ENCODE measurements around the gene MIDN.

The MIDN gene

DNA sequence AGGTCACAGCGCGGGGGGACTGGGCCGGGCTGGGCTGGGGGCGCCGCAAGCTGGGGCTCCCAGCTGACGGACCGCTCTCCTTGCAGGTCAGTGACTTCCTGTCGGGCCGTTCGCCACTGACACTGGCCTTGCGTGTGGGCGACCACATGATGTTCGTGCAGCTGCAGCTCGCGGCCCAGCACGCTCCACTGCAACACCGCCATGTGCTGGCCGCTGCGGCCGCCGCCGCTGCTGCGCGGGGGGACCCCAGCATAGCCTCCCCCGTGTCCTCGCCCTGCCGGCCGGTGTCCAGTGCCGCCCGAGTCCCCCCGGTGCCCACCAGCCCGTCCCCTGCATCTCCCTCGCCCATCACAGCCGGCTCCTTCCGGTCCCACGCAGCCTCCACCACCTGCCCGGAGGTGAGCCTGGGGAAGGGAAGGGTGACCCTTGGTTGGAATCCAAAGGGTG is 5.7 kb downstream of the MIDN start:
- ChIA-PET POLR2A (interaction anchor here (1.5 to 7.6 kb wide), 4 partner anchors 10 to 20 kb away, joined by 6 to 188 read pairs (median 50); partner anchors contain the start of gene CIRBP), CTCF (interaction anchor here (1.2 to 6.4 kb wide), 3 partner anchors 10 to 25 kb away, joined by 3 to 69 read pairs (median 21); partner anchors contain the start of gene CIRBP)
- H3K4me3 ChIP-seq (ENCODE audit: low read depth, low read length): no peak overlapping the region
- TF ChIP-seq, protein P1, sequence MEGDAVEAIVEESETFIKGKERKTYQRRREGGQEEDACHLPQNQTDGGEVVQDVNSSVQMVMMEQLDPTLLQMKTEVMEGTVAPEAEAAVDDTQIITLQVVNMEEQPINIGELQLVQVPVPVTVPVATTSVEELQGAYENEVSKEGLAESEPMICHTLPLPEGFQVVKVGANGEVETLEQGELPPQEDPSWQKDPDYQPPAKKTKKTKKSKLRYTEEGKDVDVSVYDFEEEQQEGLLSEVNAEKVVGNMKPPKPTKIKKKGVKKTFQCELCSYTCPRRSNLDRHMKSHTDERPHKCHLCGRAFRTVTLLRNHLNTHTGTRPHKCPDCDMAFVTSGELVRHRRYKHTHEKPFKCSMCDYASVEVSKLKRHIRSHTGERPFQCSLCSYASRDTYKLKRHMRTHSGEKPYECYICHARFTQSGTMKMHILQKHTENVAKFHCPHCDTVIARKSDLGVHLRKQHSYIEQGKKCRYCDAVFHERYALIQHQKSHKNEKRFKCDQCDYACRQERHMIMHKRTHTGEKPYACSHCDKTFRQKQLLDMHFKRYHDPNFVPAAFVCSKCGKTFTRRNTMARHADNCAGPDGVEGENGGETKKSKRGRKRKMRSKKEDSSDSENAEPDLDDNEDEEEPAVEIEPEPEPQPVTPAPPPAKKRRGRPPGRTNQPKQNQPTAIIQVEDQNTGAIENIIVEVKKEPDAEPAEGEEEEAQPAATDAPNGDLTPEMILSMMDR (IDR thresholded peaks at IDR 0.05; ENCODE audit: insufficient read depth, low read length, missing control alignments): no peak
- no peak for DNase-seq (ENCODE audit: low read depth, low spot score)

DNA sequence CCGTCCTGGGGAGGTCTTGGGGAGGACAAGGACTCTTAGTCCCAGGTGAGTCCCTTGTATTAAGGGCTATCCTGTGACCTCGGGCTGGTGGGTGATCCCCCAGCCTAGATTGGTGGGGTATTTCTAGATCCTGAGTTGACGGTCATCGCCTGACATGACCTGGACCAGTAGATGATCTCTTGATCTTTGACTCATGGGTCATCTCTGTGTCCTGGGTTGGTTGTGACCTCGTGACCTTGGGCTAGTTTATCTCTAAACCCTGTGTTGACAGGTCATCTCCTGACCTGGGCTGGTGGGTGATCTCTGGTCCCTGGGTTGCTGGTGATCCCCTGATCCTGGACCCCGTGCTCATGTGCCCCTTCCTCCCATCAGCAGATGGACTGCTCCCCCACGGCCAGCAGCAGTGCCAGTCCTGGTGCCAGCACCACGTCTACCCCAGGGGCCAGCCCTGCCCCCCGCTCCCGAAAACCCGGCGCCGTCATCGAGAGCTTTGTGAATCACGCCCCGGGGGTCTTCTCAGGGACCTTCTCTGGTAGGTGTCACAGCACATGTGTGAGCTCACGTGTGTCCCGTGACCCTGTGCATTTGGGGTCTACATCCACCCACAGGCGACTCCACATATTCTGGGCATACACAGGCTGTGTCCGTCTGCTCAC is 6.3 kb downstream of the MIDN start:
- no peak for DNase-seq (ENCODE audit: low read depth, low spot score)
- TF ChIP-seq, protein P1 (IDR thresholded peaks at IDR 0.05; ENCODE audit: insufficient read depth, low read length, missing control alignments): no peak
- CTCF ChIA-PET: interaction anchor here (2.8 to 6.4 kb wide), 2 partner anchors 11 to 13 kb away, joined by 18 to 69 read pairs; partner anchors contain the start of gene CIRBP
- H3K4me3 ChIP-seq (ENCODE audit: low read depth, low read length): no peak overlapping the region
- POLR2A ChIA-PET: interaction anchor here (1.5 to 7.6 kb wide), 2 partner anchors 10 to 21 kb away, joined by 4 to 188 read pairs; partner anchors contain the start of gene FAM174C

DNA sequence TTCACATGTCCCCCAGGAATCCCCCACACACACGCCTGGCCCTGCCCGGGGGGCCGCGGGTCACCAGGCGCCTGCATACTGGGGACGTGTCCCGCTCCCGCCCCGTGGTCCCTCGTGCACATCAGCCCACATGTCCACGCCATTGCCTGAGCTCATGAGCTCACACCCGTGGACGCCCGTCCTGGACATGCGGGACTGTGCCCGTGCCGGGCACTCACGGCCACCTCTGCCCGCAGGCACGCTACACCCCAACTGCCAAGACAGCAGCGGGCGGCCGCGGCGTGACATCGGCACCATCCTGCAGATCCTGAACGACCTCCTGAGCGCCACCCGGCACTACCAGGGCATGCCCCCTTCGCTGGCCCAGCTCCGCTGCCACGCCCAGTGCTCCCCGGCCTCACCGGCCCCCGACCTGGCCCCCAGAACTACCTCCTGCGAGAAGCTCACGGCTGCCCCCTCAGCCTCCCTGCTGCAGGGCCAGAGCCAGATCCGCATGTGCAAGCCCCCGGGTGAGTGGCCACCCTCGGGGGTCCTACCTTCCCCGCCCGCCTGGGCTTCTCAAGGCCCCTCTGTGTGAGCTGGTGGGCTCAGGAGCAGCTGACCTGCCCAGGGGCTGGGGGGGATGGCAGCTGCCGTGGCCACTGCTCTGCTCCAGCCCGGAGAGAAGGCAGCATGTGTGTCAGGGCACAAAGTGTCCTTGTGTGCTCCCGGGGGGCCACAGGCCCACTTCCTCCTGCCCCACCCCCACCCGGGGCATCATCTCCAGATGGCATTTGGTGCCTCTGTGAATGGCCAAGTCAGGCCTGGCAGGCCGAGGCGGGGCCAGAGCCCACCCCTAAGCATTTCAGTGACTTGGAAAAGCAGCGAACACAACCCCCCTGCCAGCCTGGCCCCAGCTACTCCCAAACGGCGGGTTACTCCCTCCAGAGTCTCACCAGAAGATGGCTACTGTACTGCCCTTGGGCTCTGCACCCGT is 7.1 kb downstream of the MIDN start:
- POLR2A ChIA-PET: interaction anchor here (1.5 to 7.6 kb wide), 3 partner anchors 9 to 20 kb away, joined by 4 to 188 read pairs (median 8); partner anchors contain the start of genes CIRBP and FAM174C
- TF ChIP-seq, protein P1 (IDR thresholded peaks at IDR 0.05; ENCODE audit: insufficient read depth, low read length, missing control alignments): no peak
- no peak for DNase-seq (ENCODE audit: low read depth, low spot score)
- CTCF ChIA-PET: interaction anchor here (0.9 to 6.4 kb wide), 3 partner anchors 12 to 15 kb away, joined by 4 to 69 read pairs (median 18); partner anchors contain the start of gene CIRBP
- H3K4me3 ChIP-seq (ENCODE audit: low read depth, low read length): no peak overlapping the region

DNA sequence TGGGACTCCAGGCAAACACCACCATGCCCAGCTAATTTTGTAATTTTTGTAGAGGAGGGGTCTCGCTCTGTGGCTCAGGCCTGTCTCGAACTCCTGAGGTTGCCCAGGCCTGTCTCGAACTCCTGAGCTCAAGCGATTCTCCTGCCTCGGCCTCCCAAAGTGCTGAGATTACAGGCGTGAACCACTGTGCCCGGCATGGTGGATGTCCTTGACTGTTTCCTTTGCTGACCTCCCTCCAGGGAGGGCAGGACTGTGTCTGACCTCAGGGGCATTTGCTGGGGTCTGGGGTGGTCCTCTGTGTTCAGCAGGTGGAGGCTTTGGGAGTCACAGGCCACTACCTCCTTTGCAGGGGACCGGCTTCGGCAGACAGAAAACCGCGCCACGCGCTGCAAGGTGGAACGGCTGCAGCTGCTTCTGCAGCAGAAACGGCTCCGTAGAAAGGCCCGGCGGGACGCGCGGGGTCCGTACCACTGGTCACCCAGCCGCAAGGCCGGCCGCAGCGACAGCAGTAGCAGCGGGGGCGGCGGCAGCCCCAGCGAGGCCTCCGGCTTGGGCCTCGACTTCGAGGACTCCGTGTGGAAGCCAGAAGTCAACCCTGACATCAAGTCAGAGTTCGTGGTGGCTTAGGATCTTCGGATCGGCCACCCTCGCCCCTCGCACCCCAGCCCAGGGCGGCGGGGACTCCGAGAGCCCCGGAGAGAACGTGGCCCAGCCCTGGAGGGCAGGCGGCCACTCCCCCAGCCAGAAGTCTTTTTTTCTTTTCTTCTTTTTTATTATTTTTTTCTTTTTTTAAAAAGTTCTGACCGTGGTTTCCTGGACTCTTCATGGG is 8.5 kb downstream of the MIDN start:
- ChIA-PET POLR2A (interaction anchor here (2.1 to 7.6 kb wide), 2 partner anchors 8 to 12 kb away, joined by 8 to 188 read pairs; partner anchors contain the start of gene CIRBP), CTCF (interaction anchor here (2.8 to 6.4 kb wide), 2 partner anchors 11 to 13 kb away, joined by 18 to 69 read pairs; partner anchors contain the start of gene CIRBP)
- no peak for DNase-seq (ENCODE audit: low read depth, low spot score)
- H3K4me3 ChIP-seq (ENCODE audit: low read depth, low read length): no peak overlapping the region
- TF ChIP-seq, protein P1 (IDR thresholded peaks at IDR 0.05; ENCODE audit: insufficient read depth, low read length, missing control alignments): no peak

DNA sequence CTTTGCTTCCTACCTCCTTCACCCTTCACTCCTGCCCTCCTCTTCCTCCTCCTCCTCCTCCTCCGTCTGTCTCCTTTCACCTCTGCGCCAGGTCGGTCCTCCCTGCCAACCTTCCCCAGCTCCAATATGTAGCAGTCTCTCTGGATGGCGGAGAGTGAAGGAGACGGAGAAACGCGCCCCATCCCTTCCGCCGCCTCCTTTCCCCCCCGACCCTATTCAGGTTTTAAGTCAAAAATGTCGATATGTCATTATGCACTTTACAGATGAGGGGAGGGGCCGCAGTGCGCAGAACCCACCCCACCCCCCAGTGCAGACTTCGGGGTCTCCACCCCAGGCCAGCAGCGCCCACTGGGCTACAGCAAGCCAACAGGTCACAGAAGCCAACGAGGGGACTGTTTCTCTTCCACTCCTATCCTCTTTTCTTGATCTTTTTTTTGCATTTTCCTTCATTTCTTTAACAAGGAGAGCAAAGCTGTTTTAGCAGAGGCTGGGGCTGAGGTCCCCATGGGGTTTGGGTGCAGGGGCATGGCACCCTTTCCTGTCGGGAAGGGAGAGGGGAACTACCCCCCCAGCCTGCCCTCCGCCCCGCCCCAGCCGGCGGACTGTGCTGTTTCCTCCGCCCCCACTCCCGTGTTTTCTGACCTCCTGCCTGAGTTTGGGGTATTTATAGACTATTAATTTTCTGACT is 9.2 kb downstream of the MIDN start:
- POLR2A ChIA-PET: interaction anchor here (1.1 to 7.6 kb wide), 4 partner anchors 7 to 16 kb away, joined by 4 to 188 read pairs (median 22); partner anchors contain the start of gene CIRBP

More for the DNA sequence above, 9.2 kb downstream of the MIDN start:
- DNase-seq (ENCODE audit: low read depth, low spot score): no peak
- TF ChIP-seq, protein P1 (IDR thresholded peaks at IDR 0.05; ENCODE audit: insufficient read depth, low read length, missing control alignments): no peak
- CTCF ChIA-PET: interaction anchor here (2.8 to 6.4 kb wide), 2 partner anchors 10 to 14 kb away, joined by 18 to 69 read pairs; partner anchors contain the start of gene CIRBP
- H3K4me3 ChIP-seq (ENCODE audit: low read depth, low read length): no peak overlapping the region
